ENCODE measurements around the gene KRT25. TPM values are rescaled to one million over a fixed set of nuclear protein-coding genes. Genes with fewer than 3 reads are reported as not detected.

The KRT25 gene
- total RNA-seq, 1 experiment from 2014 or later = not detected

- no TSS peak for BruUV-seq (replicated peaks)
- Histone ChIP-seq H3K4me1 (replicated peaks; ENCODE audit: insufficient read depth) (no peaks in the 10 kb centered on the region), H4K20me1 (ENCODE audit: insufficient read depth) (no peaks in the 10 kb centered on the region), H3F3A (ENCODE audit: insufficient read depth, low read depth) (no peaks in the 10 kb centered on the region), H3K27me3 (ENCODE audit: insufficient read depth, low read depth) (no peaks in the 10 kb centered on the region), H3K36me3 (ENCODE audit: low read depth) (no peaks in the 10 kb centered on the region), H3K79me2 (ENCODE audit: low read depth) (no peaks in the 10 kb centered on the region), H3K27ac (no peak overlapping the region), H3K9me3 (ENCODE audit: insufficient read depth, low read depth) (no peaks in the 10 kb centered on the region), H3K4me3 (no peak overlapping the region), H3K4me2 (no peak overlapping the region), H3K9me2 (ENCODE audit: insufficient read depth) (no peaks in the 10 kb centered on the region), H2AFZ (no peak overlapping the region)
- CTCF ChIA-PET = no interaction called here
- TF ChIP-seq CTCF (conservative IDR thresholded peaks at IDR 0.05) (no peak), EZH2 (IDR thresholded peaks at IDR 0.05; ENCODE audit: low read depth) (no peak)
- no peak for DNase-seq
- intact Hi-C loops (cut with micrococcal nuclease; ENCODE audit: unreplicated experiment) = no loop called here
- POLR2A ChIA-PET (ENCODE audit: unreplicated experiment) = no interaction called here
Measured at GRCh38 chr17:40795019-40795667, 40.0 kb upstream of the KRT25 start.

GRCh38 chr17:40794466-40794865 is 39.3 kb upstream of the KRT25 start:
- no peaks in the 10 kb centered on the region for H4K20me1 ChIP-seq (ENCODE audit: insufficient read depth)
- no peak overlapping the region for H3K27ac ChIP-seq
- ChIA-PET CTCF (no interaction called here), POLR2A (ENCODE audit: unreplicated experiment) (no interaction called here)
- no peak overlapping the region for H2AFZ ChIP-seq
- DNase-seq = no peak
- no peaks in the 10 kb centered on the region for H3K9me3 ChIP-seq (ENCODE audit: insufficient read depth, low read depth)
- H3K4me3 ChIP-seq = no peak overlapping the region
- no peaks in the 10 kb centered on the region for H3K9me2 ChIP-seq (ENCODE audit: insufficient read depth)
- H3K27me3 ChIP-seq (ENCODE audit: insufficient read depth, low read depth) = no peaks in the 10 kb centered on the region
- H3K4me2 ChIP-seq = no peak overlapping the region
- no peaks in the 10 kb centered on the region for H3K4me1 ChIP-seq (replicated peaks; ENCODE audit: insufficient read depth)
- no peak for TF ChIP-seq EZH2 (IDR thresholded peaks at IDR 0.05; ENCODE audit: low read depth)
- no peak for TF ChIP-seq CTCF (conservative IDR thresholded peaks at IDR 0.05)
- no TSS peak for BruUV-seq (replicated peaks)
- no peaks in the 10 kb centered on the region for H3K79me2 ChIP-seq (ENCODE audit: low read depth)
- intact Hi-C loops (cut with micrococcal nuclease; ENCODE audit: unreplicated experiment) = loop anchor here (5.0 kb wide), 1 partner anchor 157 kb away; no protein-coding TSS in a partner anchor
- H3K36me3 ChIP-seq (ENCODE audit: low read depth) = no peaks in the 10 kb centered on the region
- no peaks in the 10 kb centered on the region for H3F3A ChIP-seq (ENCODE audit: insufficient read depth, low read depth)

- no TSS peak for BruUV-seq (replicated peaks)
- POLR2A ChIA-PET (ENCODE audit: unreplicated experiment) = no interaction called here
Measured at GRCh38 chr17:40793832-40794231, 38.7 kb upstream of the KRT25 start.

More at GRCh38 chr17:40793832-40794231, 38.7 kb upstream of the KRT25 start:
- Histone ChIP-seq H3K4me2 (no peak overlapping the region), H3K79me2 (ENCODE audit: low read depth) (no peaks in the 10 kb centered on the region), H2AFZ (no peak overlapping the region), H3K4me1 (replicated peaks; ENCODE audit: insufficient read depth) (no peaks in the 10 kb centered on the region), H3K9me2 (ENCODE audit: insufficient read depth) (no peaks in the 10 kb centered on the region), H3K4me3 (no peak overlapping the region), H3K27ac (no peak overlapping the region), H3K27me3 (ENCODE audit: insufficient read depth, low read depth) (no peaks in the 10 kb centered on the region), H3K36me3 (ENCODE audit: low read depth) (no peaks in the 10 kb centered on the region), H3F3A (ENCODE audit: insufficient read depth, low read depth) (no peaks in the 10 kb centered on the region), H4K20me1 (ENCODE audit: insufficient read depth) (no peaks in the 10 kb centered on the region), H3K9me3 (ENCODE audit: insufficient read depth, low read depth) (no peaks in the 10 kb centered on the region)
- DNase-seq = no peak
- CTCF ChIA-PET = no interaction called here
- intact Hi-C loops (cut with micrococcal nuclease; ENCODE audit: unreplicated experiment) = loop anchor here (2.0 to 5.0 kb wide), 2 partner anchors 157 to 435 kb away; no protein-coding TSS in a partner anchor
- TF ChIP-seq CTCF (conservative IDR thresholded peaks at IDR 0.05) (no peak), EZH2 (IDR thresholded peaks at IDR 0.05; ENCODE audit: low read depth) (no peak)
